GM19239 (cell line): Measurements from ENCODE around the gene PRKG1.
"Not testable (repeated sequence)": the region's sequence is repeated elsewhere in the genome, so short reads cannot be mapped to it uniquely, and the experiment has no call there.

ENCODE experiments used
- DNase-seq: peaks from one replicate; pipeline ENCODE4 v3.0.0; 2011; ENCODE audit warnings: low spot score; ENCODE audit not compliant: insufficient read length
- FAIRE-seq: peaks from 2 replicates; lab custom pipeline; 2011; peaks lifted over from hg19 to GRCh38; lab: Jason Lieb, UNC

PRKG1 gene

GRCh38 chr10:51530541-51530940, 456.3 kb downstream of the PRKG1 start:
- FAIRE-seq: no peak
- no peak for DNase-seq

GRCh38 chr10:51532044-51532443, 457.8 kb downstream of the PRKG1 start:
- DNase-seq (no peak), FAIRE-seq (no peak)

GRCh38 chr10:51542853-51543252, 468.6 kb downstream of the PRKG1 start:
- no peak for FAIRE-seq

GRCh38 chr10:51544933-51545332, 470.6 kb downstream of the PRKG1 start:
- FAIRE-seq (no peak), DNase-seq (no peak)

More at GRCh38 chr10:51542853-51543252, 468.6 kb downstream of the PRKG1 start:
- DNase-seq: no peak

- FAIRE-seq: no peak
- no peak for DNase-seq
These were observed 473.7 kb downstream of the PRKG1 start for GRCh38 chr10:51547941-51548340.

GRCh38 chr10:51552879-51553278, 478.6 kb downstream of the PRKG1 start:
- DNase-seq: no peak
- no peak for FAIRE-seq

GRCh38 chr10:51564896-51565510, 490.7 kb downstream of the PRKG1 start:
- FAIRE-seq: no peak
- DNase-seq: no peak

GRCh38 chr10:51567271-51567670, 493.0 kb downstream of the PRKG1 start:
- FAIRE-seq (no peak), DNase-seq (no peak)

GRCh38 chr10:51569467-51569866, 495.2 kb downstream of the PRKG1 start:
- no peak for FAIRE-seq

GRCh38 chr10:51574248-51575048, 500.2 kb downstream of the PRKG1 start:
- no peak for FAIRE-seq

More at GRCh38 chr10:51569467-51569866, 495.2 kb downstream of the PRKG1 start:
- DNase-seq: no peak

GRCh38 chr10:51581196-51581595, 506.9 kb downstream of the PRKG1 start:
- DNase-seq, FAIRE-seq: not testable (repeated sequence)

More at GRCh38 chr10:51574248-51575048, 500.2 kb downstream of the PRKG1 start:
- DNase-seq: no peak

GRCh38 chr10:51583976-51584375, 509.7 kb downstream of the PRKG1 start:
- FAIRE-seq (no peak), DNase-seq (no peak)

- DNase-seq: no peak
- no peak for FAIRE-seq
These were observed 511.5 kb downstream of the PRKG1 start for GRCh38 chr10:51585742-51586141.

- FAIRE-seq: no peak
- DNase-seq: no peak
These were observed 514.7 kb downstream of the PRKG1 start for GRCh38 chr10:51588984-51589383.

GRCh38 chr10:51590818-51591217, 516.5 kb downstream of the PRKG1 start:
- FAIRE-seq (no peak), DNase-seq (no peak)

GRCh38 chr10:51596695-51597094, 522.4 kb downstream of the PRKG1 start:
- no peak for FAIRE-seq
- DNase-seq: no peak

- DNase-seq: no peak
- no peak for FAIRE-seq
These were observed 525.4 kb downstream of the PRKG1 start for GRCh38 chr10:51599647-51600046.

- FAIRE-seq (no peak), DNase-seq (no peak)
These were observed 528.0 kb downstream of the PRKG1 start for GRCh38 chr10:51602326-51602725.

- no peak for FAIRE-seq
- no peak for DNase-seq
These were observed 530.3 kb downstream of the PRKG1 start for GRCh38 chr10:51604579-51604978.

- FAIRE-seq (no peak), DNase-seq (no peak)
These were observed 532.7 kb downstream of the PRKG1 start for GRCh38 chr10:51606825-51607462.

GRCh38 chr10:51607463-51607835, 533.2 kb downstream of the PRKG1 start:
- no peak for FAIRE-seq

More at GRCh38 chr10:51607463-51607835, 533.2 kb downstream of the PRKG1 start:
- no peak for DNase-seq
